Tibial nerve (tissue), 4 donors: Measurements from ENCODE around the gene CTNND2.

Source experiments
- EP300 ChIP-seq, 2 donors: sonication (generic); formaldehyde crosslinking; IDR thresholded peaks; one replicate each; pipeline ENCODE4 v1.6.1; 2017; ENCODE audit warnings: antibody characterized with exemption in 2 of 2, mild to moderate bottlenecking in 1 of 2
- POLR2A ChIP-seq, 2 donors: fragments of 450-650 bp; IDR thresholded peaks; one replicate each; pipeline ENCODE4 v1.6.1; 2017; ENCODE audit warnings: antibody characterized with exemption in 2 of 2, mild to moderate bottlenecking in 2 of 2, moderate library complexity in 2 of 2
- TF ChIP-seq, protein P1 (sequence below), 5 experiments: fragments of 200-600 bp in 3 of 5; fragments of 450-650 bp in 2 of 5; sonication (generic) in 3 of 5; IDR thresholded peaks; one replicate each; pipeline ENCODE4 v1.5.1; 2016 to 2019; ENCODE audit warnings: antibody characterized with exemption in 5 of 5, mild to moderate bottlenecking in 3 of 5, moderate library complexity in 2 of 5

DNA sequence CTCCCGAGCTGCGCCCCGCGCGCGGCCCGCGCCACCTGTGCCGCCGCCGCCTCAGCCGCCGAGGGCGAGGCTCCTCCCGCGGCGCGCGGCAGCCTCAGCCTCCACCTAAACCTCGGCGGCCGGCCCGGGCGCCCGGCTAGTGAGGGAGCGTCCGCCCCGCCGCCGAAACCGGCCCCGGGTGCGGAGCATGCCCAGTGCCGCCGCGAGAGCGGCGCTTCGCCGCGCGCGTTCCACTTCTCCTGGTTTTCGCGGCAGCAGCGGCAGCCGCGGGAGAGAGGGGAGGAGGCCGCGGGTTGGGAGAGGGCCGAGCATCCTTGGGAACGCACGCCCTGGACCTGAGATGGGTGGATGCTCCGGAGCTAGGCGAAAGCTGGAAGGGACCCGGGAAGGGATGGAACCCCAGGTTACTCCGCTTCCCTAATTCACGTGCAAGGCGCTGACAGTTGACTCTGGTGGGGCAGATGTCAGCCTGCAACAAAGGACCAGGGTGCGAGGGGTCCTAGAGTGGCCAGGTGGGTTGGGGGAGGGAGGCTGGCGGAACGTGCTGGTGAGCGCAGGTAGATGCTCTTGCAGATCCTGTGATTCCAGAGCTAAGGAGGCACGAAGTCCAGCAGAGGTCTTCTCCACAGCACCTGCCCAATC lies at the start of gene CTNND2:
- TF ChIP-seq EP300 (IDR thresholded peaks at IDR 0.05) (no peak), POLR2A (IDR thresholded peaks at IDR 0.05) (no peak)
- TF ChIP-seq, protein P1, sequence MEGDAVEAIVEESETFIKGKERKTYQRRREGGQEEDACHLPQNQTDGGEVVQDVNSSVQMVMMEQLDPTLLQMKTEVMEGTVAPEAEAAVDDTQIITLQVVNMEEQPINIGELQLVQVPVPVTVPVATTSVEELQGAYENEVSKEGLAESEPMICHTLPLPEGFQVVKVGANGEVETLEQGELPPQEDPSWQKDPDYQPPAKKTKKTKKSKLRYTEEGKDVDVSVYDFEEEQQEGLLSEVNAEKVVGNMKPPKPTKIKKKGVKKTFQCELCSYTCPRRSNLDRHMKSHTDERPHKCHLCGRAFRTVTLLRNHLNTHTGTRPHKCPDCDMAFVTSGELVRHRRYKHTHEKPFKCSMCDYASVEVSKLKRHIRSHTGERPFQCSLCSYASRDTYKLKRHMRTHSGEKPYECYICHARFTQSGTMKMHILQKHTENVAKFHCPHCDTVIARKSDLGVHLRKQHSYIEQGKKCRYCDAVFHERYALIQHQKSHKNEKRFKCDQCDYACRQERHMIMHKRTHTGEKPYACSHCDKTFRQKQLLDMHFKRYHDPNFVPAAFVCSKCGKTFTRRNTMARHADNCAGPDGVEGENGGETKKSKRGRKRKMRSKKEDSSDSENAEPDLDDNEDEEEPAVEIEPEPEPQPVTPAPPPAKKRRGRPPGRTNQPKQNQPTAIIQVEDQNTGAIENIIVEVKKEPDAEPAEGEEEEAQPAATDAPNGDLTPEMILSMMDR (IDR thresholded peaks at IDR 0.05) = no peak
